CD4-positive, alpha-beta T cell (primary cell): Measurements from ENCODE around the gene TBCB. TPM values are rescaled to one million over a fixed set of nuclear protein-coding genes. Genes with fewer than 3 reads are reported as not detected.

Experiments
- ATAC-seq: fragments of 200-7000 bp; cut with Tn5 transposase; one replicate; pipeline ENCODE4 v1.10.0; 2022; ENCODE audit warnings: mild to moderate bottlenecking; ENCODE audit not compliant: poor library complexity
- CTCF ChIA-PET: fragments of 350-600 bp; sonication (Branson Sonifier 250); formaldehyde crosslinking; loops from one replicate; lab custom pipeline; 2021; ENCODE audit warnings: antibody characterized with exemption, inconsistent platforms; lab: Charles Lee
- POLR2A ChIA-PET: fragments of 350-600 bp; sonication (Branson Sonifier 250); formaldehyde crosslinking; loops from one replicate; lab custom pipeline; 2021; ENCODE audit warnings: antibody characterized with exemption, inconsistent platforms; lab: Charles Lee
- DNase-seq, 14 experiments: peaks; one replicate each; pipeline ENCODE4 v3.0.0-alpha.2; 2013 to 2020; ENCODE audit warnings: mixed read lengths in 2 of 14
- H3K27ac ChIP-seq, 2 donors: one replicate each; pipeline versions ENCODE4 v1.5.1 to v1.7.0; 2013; ENCODE audit warnings: low read length in 2 of 2, low read depth in 1 of 2, mild to moderate bottlenecking in 1 of 2
- H3K27me3 ChIP-seq, 2 experiments: 1 replicate in 1 of 2; 2 replicates in 1 of 2; pipeline versions ENCODE4 v1.6.1 to v1.7.0; 2013; ENCODE audit warnings: low read length in 2 of 2, control low read depth in 1 of 2, mild to moderate bottlenecking in 1 of 2, moderate library complexity in 1 of 2; ENCODE audit not compliant: insufficient read depth in 2 of 2, control insufficient read depth in 1 of 2
- H3K36me3 ChIP-seq: one replicate; pipeline ENCODE4 v1.6.1; 2013; ENCODE audit warnings: low read length, control low read depth; ENCODE audit not compliant: insufficient read depth
- H3K4me1 ChIP-seq: one replicate; pipeline ENCODE4 v1.6.1; 2013; ENCODE audit warnings: low read length, control low read depth; ENCODE audit not compliant: insufficient read depth
- H3K4me3 ChIP-seq: one replicate; pipeline ENCODE4 v1.5.1; 2013; ENCODE audit warnings: mild to moderate bottlenecking, low read length, moderate library complexity
- H3K9me3 ChIP-seq, 2 experiments: 1 replicate in 1 of 2; 2 replicates in 1 of 2; pipeline versions ENCODE4 v1.6.1 to v1.7.0; 2013; ENCODE audit warnings: low read length in 2 of 2, mild to moderate bottlenecking in 2 of 2, control low read depth in 1 of 2, moderate library complexity in 1 of 2; ENCODE audit not compliant: control insufficient read depth in 1 of 2, insufficient read depth in 1 of 2
- H3K27ac Mint-ChIP-seq: one replicate; pipeline ENCODE4 v1.8.0; 2020; ENCODE audit warnings: mixed read lengths
- H3K27me3 Mint-ChIP-seq: one replicate; pipeline ENCODE4 v1.8.0; 2021; ENCODE audit warnings: mixed read lengths
- H3K36me3 Mint-ChIP-seq: one replicate; pipeline ENCODE4 v1.8.0; 2021; ENCODE audit warnings: low read depth, mixed read lengths
- H3K4me1 Mint-ChIP-seq: one replicate; pipeline ENCODE4 v1.8.0; 2021; ENCODE audit warnings: low read depth, mixed read lengths
- H3K4me3 Mint-ChIP-seq: one replicate; pipeline ENCODE4 v1.8.0; 2020; ENCODE audit warnings: mild to moderate bottlenecking, mixed read lengths
- H3K9me3 Mint-ChIP-seq: one replicate; pipeline ENCODE4 v1.8.0; 2020; ENCODE audit warnings: mixed read lengths
- CTCF ChIP-seq: fragments of 200-600 bp; IDR thresholded peaks from one replicate; pipeline ENCODE4 v1.8.0; 2022; ENCODE audit warnings: antibody characterized with exemption, mild to moderate bottlenecking
- intact Hi-C, 2 experiments: fragments of 100-400 bp; cut with DNase I in 1 of 2; cut with micrococcal nuclease in 1 of 2; formaldehyde crosslinking; loops; one replicate each; pipeline versions ENCODE4 v1.15.1 to v1.9.0; 2023 to 2025; cut with DNase I, micrococcal nuclease
- total RNA-seq, 174 experiments: library from RNA in 2 of 174; stranded (reverse) in 2 of 174; gene quantifications; one replicate each; pipeline ENCODE4 v1.2.3 and lab custom pipeline; 2021 to 2026

Gene TBCB
- total RNA-seq, 2 experiments from 2014 or later, result 67.5 to 68.0 TPM

- Histone ChIP-seq H3K9me3 (no peaks in the 10 kb centered on the region), H3K27ac (no peak overlapping the region), H3K4me1 (no peaks in the 10 kb centered on the region), H3K27me3 (no peaks in the 10 kb centered on the region), H3K36me3 (no peaks in the 10 kb centered on the region), H3K4me3 (no peak overlapping the region)
- no peak for TF ChIP-seq CTCF
- H3K9me3 Mint-ChIP-seq, result no peaks in the 10 kb centered on the region
- ChIA-PET CTCF (no interaction called here), POLR2A (no interaction called here)
- H3K27me3 Mint-ChIP-seq, result no peaks in the 10 kb centered on the region
- no peaks in the 10 kb centered on the region for H3K36me3 Mint-ChIP-seq
- intact Hi-C loops, result no loop called here
- DNase-seq (no peak), ATAC-seq (no peak)
- no peaks in the 10 kb centered on the region for H3K4me1 Mint-ChIP-seq
- H3K27ac Mint-ChIP-seq, result no peak overlapping the region
- no peak overlapping the region for H3K4me3 Mint-ChIP-seq
Measured at GRCh38 chr19:36100476-36100875, 14.8 kb upstream of the TBCB start.

GRCh38 chr19:36101550-36102327 lies 13.5 kb upstream of the TBCB start:
- Mint-ChIP-seq H3K27me3 (no peaks in the 10 kb centered on the region), H3K9me3 (no peaks in the 10 kb centered on the region), H3K4me3 (no peak overlapping the region), H3K36me3 (peaks cover 5% of the 10 kb centered on the region), H3K4me1 (no peaks in the 10 kb centered on the region), H3K27ac (no peak overlapping the region)
- H3K4me3 ChIP-seq, result no peak overlapping the region
- no peaks in the 10 kb centered on the region for H3K27me3 ChIP-seq
- TF ChIP-seq CTCF, result no peak
- POLR2A ChIA-PET, result no interaction called here
- intact Hi-C loops, result no loop called here
- CTCF ChIA-PET, result no interaction called here
- H3K4me1 ChIP-seq, result no peaks in the 10 kb centered on the region
- peaks cover 3% of the 10 kb centered on the region for H3K36me3 ChIP-seq
- ATAC-seq, result no peak
- no peak for DNase-seq
- H3K27ac ChIP-seq, result no peak overlapping the region
- H3K9me3 ChIP-seq, result no peaks in the 10 kb centered on the region

- no peak overlapping the region for H3K27ac Mint-ChIP-seq
- CTCF ChIA-PET, result no interaction called here
- no peaks in the 10 kb centered on the region for H3K4me1 Mint-ChIP-seq
- Histone ChIP-seq H3K4me1 (no peaks in the 10 kb centered on the region), H3K9me3 (no peaks in the 10 kb centered on the region), H3K27ac (no peak overlapping the region), H3K27me3 (no peaks in the 10 kb centered on the region), H3K36me3 (peaks cover 3% of the 10 kb centered on the region), H3K4me3 (no peak overlapping the region)
- DNase-seq (no peak), ATAC-seq (no peak)
- no peaks in the 10 kb centered on the region for H3K27me3 Mint-ChIP-seq
- peaks cover 8% of the 10 kb centered on the region for H3K36me3 Mint-ChIP-seq
- no peak overlapping the region for H3K4me3 Mint-ChIP-seq
- intact Hi-C loops, result no loop called here
- no peak for TF ChIP-seq CTCF
- H3K9me3 Mint-ChIP-seq, result no peaks in the 10 kb centered on the region
- POLR2A ChIA-PET, result interaction anchor here (0.9 kb wide), 1 partner anchor 12 kb away, joined by 3 read pairs; the partner anchor contains the start of gene POLR2I
Measured at GRCh38 chr19:36103040-36103626, 12.1 kb upstream of the TBCB start.
